ENCODE data around the gene POLR2L.

The POLR2L gene

GRCh38 chr11:860234-861104, 18.1 kb upstream of the POLR2L start:
- no peak for DNase-seq (ENCODE audit: low spot score)
- in situ Hi-C loops (cut with MboI; ENCODE audit: low pct_unique_long_range_greater_than_20kb, low sequenced_read_pairs, unreplicated experiment): no loop called here
- no peak for TF ChIP-seq CTCF (IDR thresholded peaks at IDR 0.05; ENCODE audit: extremely low read depth, insufficient read depth, missing control alignments)

GRCh38 chr11:859394-860131, 17.2 kb upstream of the POLR2L start:
- in situ Hi-C loops (cut with MboI; ENCODE audit: low pct_unique_long_range_greater_than_20kb, low sequenced_read_pairs, unreplicated experiment): no loop called here
- DNase-seq (ENCODE audit: low spot score): no peak
- TF ChIP-seq CTCF (IDR thresholded peaks at IDR 0.05; ENCODE audit: extremely low read depth, insufficient read depth, missing control alignments): no peak

- no peak for DNase-seq (ENCODE audit: low spot score)
- TF ChIP-seq CTCF (IDR thresholded peaks at IDR 0.05; ENCODE audit: extremely low read depth, insufficient read depth, missing control alignments): no peak
- in situ Hi-C loops (cut with MboI; ENCODE audit: low pct_unique_long_range_greater_than_20kb, low sequenced_read_pairs, unreplicated experiment): no loop called here
Observed at GRCh38 chr11:858762-859339, 16.5 kb upstream of the POLR2L start.

GRCh38 chr11:858053-858761, 15.9 kb upstream of the POLR2L start:
- no peak for TF ChIP-seq CTCF (IDR thresholded peaks at IDR 0.05; ENCODE audit: extremely low read depth, insufficient read depth, missing control alignments)
- in situ Hi-C loops (cut with MboI; ENCODE audit: low pct_unique_long_range_greater_than_20kb, low sequenced_read_pairs, unreplicated experiment): no loop called here
- no peak for DNase-seq (ENCODE audit: low spot score)

- DNase-seq (ENCODE audit: low spot score): no peak
- no peak for TF ChIP-seq CTCF (IDR thresholded peaks at IDR 0.05; ENCODE audit: extremely low read depth, insufficient read depth, missing control alignments)
- in situ Hi-C loops (cut with MboI; ENCODE audit: low pct_unique_long_range_greater_than_20kb, low sequenced_read_pairs, unreplicated experiment): no loop called here
Observed at GRCh38 chr11:856397-856796, 14.1 kb upstream of the POLR2L start.

GRCh38 chr11:855796-856195, 13.5 kb upstream of the POLR2L start:
- TF ChIP-seq CTCF (IDR thresholded peaks at IDR 0.05; ENCODE audit: extremely low read depth, insufficient read depth, missing control alignments): no peak
- DNase-seq (ENCODE audit: low spot score): no peak
- in situ Hi-C loops (cut with MboI; ENCODE audit: low pct_unique_long_range_greater_than_20kb, low sequenced_read_pairs, unreplicated experiment): no loop called here

Data from GM13977 (cell line).